CD4-positive, alpha-beta memory T cell (primary cell): ENCODE measurements around the gene QRICH2. TPM values are rescaled to one million over a fixed set of nuclear protein-coding genes. Genes with fewer than 3 reads are reported as not detected.

ENCODE experiments used
- CTCF ChIA-PET: fragments of 350-600 bp; sonication (Branson Sonifier 250); formaldehyde crosslinking; loops from one replicate; lab custom pipeline; 2021; ENCODE audit warnings: inconsistent platforms; ENCODE audit not compliant: partially characterized antibody; lab: Charles Lee
- POLR2A ChIA-PET: fragments of 350-600 bp; sonication (Branson Sonifier 250); formaldehyde crosslinking; loops from one replicate; lab custom pipeline; 2021; ENCODE audit not compliant: partially characterized antibody; lab: Charles Lee
- DNase-seq, 5 donors: peaks; one replicate each; pipeline versions ENCODE4 v3.0.0 to v3.0.0-alpha.2; 2020 to 2022; ENCODE audit warnings: mixed read lengths in 1 of 5
- H3K27ac ChIP-seq: one replicate; pipeline ENCODE4 v1.7.0; 2013; ENCODE audit warnings: low read depth, low read length
- H3K27me3 ChIP-seq: 2 replicates; pipeline ENCODE4 v1.7.0; 2013; ENCODE audit warnings: mild to moderate bottlenecking, low read length, moderate library complexity; ENCODE audit not compliant: insufficient read depth
- H3K36me3 ChIP-seq: 2 replicates; pipeline ENCODE4 v1.7.0; 2013; ENCODE audit warnings: mild to moderate bottlenecking, low read length, moderate library complexity; ENCODE audit not compliant: insufficient read depth
- H3K4me1 ChIP-seq: 2 replicates; pipeline ENCODE4 v1.7.0; 2013; ENCODE audit warnings: mild to moderate bottlenecking, low read length, moderate library complexity; ENCODE audit not compliant: insufficient read depth
- H3K4me3 ChIP-seq, 2 donors: one replicate each; pipeline ENCODE4 v1.7.0; 2013; ENCODE audit warnings: low read length in 2 of 2, mild to moderate bottlenecking in 1 of 2
- H3K9me3 ChIP-seq, 2 donors: one replicate each; pipeline ENCODE4 v1.7.0; 2013; ENCODE audit warnings: low read length in 2 of 2, control low read depth in 1 of 2; ENCODE audit not compliant: control insufficient read depth in 1 of 2
- H3K27ac Mint-ChIP-seq, 7 donors: one replicate each; pipeline ENCODE4 v1.8.0; 2020 to 2021; ENCODE audit warnings: mixed read lengths in 7 of 7, mild to moderate bottlenecking in 6 of 7, inconsistent platforms in 3 of 7, moderate library complexity in 3 of 7
- H3K27me3 Mint-ChIP-seq, 2 donors: one replicate each; pipeline ENCODE4 v1.8.0; 2020 to 2021; ENCODE audit warnings: mixed read lengths in 2 of 2
- H3K36me3 Mint-ChIP-seq, 2 donors: one replicate each; pipeline ENCODE4 v1.8.0; 2020 to 2021; ENCODE audit warnings: mixed read lengths in 2 of 2, inconsistent platforms in 1 of 2, mild to moderate bottlenecking in 1 of 2
- H3K4me1 Mint-ChIP-seq, 4 donors: one replicate each; pipeline ENCODE4 v1.8.0; 2020 to 2021; ENCODE audit warnings: mixed read lengths in 4 of 4, mild to moderate bottlenecking in 1 of 4
- H3K4me3 Mint-ChIP-seq, 8 donors: one replicate each; pipeline ENCODE4 v1.8.0; 2020 to 2021; ENCODE audit warnings: mixed read lengths in 8 of 8, mild to moderate bottlenecking in 7 of 8, moderate library complexity in 6 of 8, inconsistent platforms in 3 of 8
- H3K9me3 Mint-ChIP-seq, 8 donors: one replicate each; pipeline ENCODE4 v1.8.0; 2020 to 2021; ENCODE audit warnings: mixed read lengths in 8 of 8, mild to moderate bottlenecking in 5 of 8, inconsistent platforms in 3 of 8, moderate library complexity in 1 of 8
- intact Hi-C: fragments of 100-400 bp; cut with micrococcal nuclease; formaldehyde crosslinking; loops from one replicate; pipeline ENCODE4 v1.15.1; 2023
- polyA plus RNA-seq, 2 donors: library from polyadenylated mRNA; unstranded; fragments of 300-500 nt; fragmentation: Illumina TruSeq; gene quantifications; one replicate each; pipeline ENCODE4 v1.2.3, GENCODE V29; 2021
- total RNA-seq, 2 experiments: library from RNA; stranded (reverse); gene quantifications; one replicate each; pipeline ENCODE4 v1.2.3, GENCODE V29; 2021

Gene QRICH2
- total and polyA plus RNA-seq, 4 experiments from 2014 or later, result 0.21 to 5.5 (median 2.9) TPM

GRCh38 chr17:76241691-76242255, 66.3 kb downstream of the QRICH2 start:
- H3K4me1 Mint-ChIP-seq, result peaks cover 28 to 80% (median 56%) of the 10 kb centered on the region in 4 donors
- no peak overlapping the region for H3K4me3 ChIP-seq
- intact Hi-C loops, result no loop called here
- H3K27ac ChIP-seq, result no peak overlapping the region
- peak overlapping the region; percentile 87 to 98 (median 92) for H3K4me3 Mint-ChIP-seq
- no peaks in the 10 kb centered on the region for H3K9me3 ChIP-seq
- ChIA-PET POLR2A (interaction anchor here (0.9 to 19.8 kb wide), 9 partner anchors 15 to 120 kb away, joined by 3 to 620 read pairs (median 5); partner anchors contain the start of gene UBALD2), CTCF (interaction anchor here (0.8 to 1.8 kb wide), 5 partner anchors 21 to 63 kb away, joined by 3 to 5 read pairs (median 4); no protein-coding TSS in a partner anchor)
- DNase-seq, result no peak
- H3K27me3 Mint-ChIP-seq, result no peaks in the 10 kb centered on the region
- H3K4me1 ChIP-seq, result peaks cover 62% of the 10 kb centered on the region
- H3K9me3 Mint-ChIP-seq, result peaks cover 0 to 2% (median 0%) of the 10 kb centered on the region in 8 donors
- H3K27ac Mint-ChIP-seq, result peak overlapping the region in 5 of 7 donors; percentile 48 to 94 (median 77)
- H3K36me3 ChIP-seq, result no peaks in the 10 kb centered on the region
- peaks cover under 1 to 3% of the 10 kb centered on the region in 2 donors for H3K36me3 Mint-ChIP-seq
- no peaks in the 10 kb centered on the region for H3K27me3 ChIP-seq

DNA sequence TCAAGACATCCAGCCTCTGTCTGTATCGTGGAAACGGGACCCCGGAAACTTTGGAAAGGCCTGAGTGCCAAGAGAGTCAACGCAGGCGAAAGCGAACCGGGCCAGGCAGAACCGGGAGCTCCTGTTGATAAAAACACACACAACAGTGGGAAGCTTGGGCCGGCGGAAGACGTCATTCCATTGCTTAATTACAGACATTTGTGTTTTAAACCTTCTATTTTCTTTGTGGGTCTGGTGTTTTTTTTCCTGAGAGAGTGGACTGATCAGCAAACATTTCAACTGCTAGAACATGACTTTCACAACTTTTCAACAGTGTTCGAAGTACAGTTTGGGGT, 66.9 kb downstream of the QRICH2 start:
- peak overlapping the region; percentile 87 to 98 (median 92) for H3K4me3 Mint-ChIP-seq
- H3K4me1 Mint-ChIP-seq, result peaks cover 22 to 77% (median 51%) of the 10 kb centered on the region in 4 donors
- H3K27me3 Mint-ChIP-seq, result no peaks in the 10 kb centered on the region
- peak overlapping the region; percentile 86 to 96 (median 93) for H3K27ac Mint-ChIP-seq
- intact Hi-C loops, result no loop called here
- no peak for DNase-seq
- H3K4me1 ChIP-seq, result peaks cover 55% of the 10 kb centered on the region
- ChIA-PET CTCF (interaction anchor here (0.8 to 1.8 kb wide), 7 partner anchors 22 to 117 kb away, joined by 3 to 5 read pairs (median 3); no protein-coding TSS in a partner anchor), POLR2A (interaction anchor here (0.6 to 19.8 kb wide), 13 partner anchors 9 to 120 kb away, joined by 3 to 620 read pairs (median 5); partner anchors contain the start of gene UBALD2)
- H3K36me3 Mint-ChIP-seq, result peaks cover 3% of the 10 kb centered on the region in 2 donors
- peak overlapping the region; percentile 70 to 71 for H3K4me3 ChIP-seq
- no peaks in the 10 kb centered on the region for H3K36me3 ChIP-seq
- H3K27me3 ChIP-seq, result no peaks in the 10 kb centered on the region
- H3K9me3 ChIP-seq, result no peaks in the 10 kb centered on the region
- peaks cover 0 to 4% (median 0%) of the 10 kb centered on the region in 8 donors for H3K9me3 Mint-ChIP-seq
- H3K27ac ChIP-seq, result peak overlapping the region; percentile 49

- Mint-ChIP-seq H3K36me3 (peaks cover 3% of the 10 kb centered on the region in 2 donors), H3K27me3 (no peaks in the 10 kb centered on the region), H3K4me3 (peak within 1 kb of the TSS; percentile 89 to 98 (median 92)), H3K27ac (peak within 1 kb of the TSS; percentile 86 to 96 (median 93)), H3K4me1 (peaks cover 19 to 72% (median 47%) of the 10 kb centered on the region in 4 donors), H3K9me3 (peaks cover 0 to 4% (median 0%) of the 10 kb centered on the region in 8 donors)
- no peaks in the 10 kb centered on the region for H3K36me3 ChIP-seq
- intact Hi-C loops, result no loop called here
- H3K27me3 ChIP-seq, result no peaks in the 10 kb centered on the region
- POLR2A ChIA-PET, result interaction anchor here (0.6 to 19.8 kb wide), 12 partner anchors 10 to 119 kb away, joined by 3 to 620 read pairs (median 5); partner anchors contain the start of gene UBALD2
- peaks cover 51% of the 10 kb centered on the region for H3K4me1 ChIP-seq
- no peaks in the 10 kb centered on the region for H3K9me3 ChIP-seq
- peak within 1 kb of the TSS; percentile 50 for H3K27ac ChIP-seq
- H3K4me3 ChIP-seq, result peak within 1 kb of the TSS; percentile 70 to 71
- DNase-seq, result peak; percentile 61 to 76 (median 72)
- CTCF ChIA-PET, result interaction anchor here (1.0 to 1.8 kb wide), 5 partner anchors 22 to 117 kb away, joined by 3 to 5 read pairs (median 4); no protein-coding TSS in a partner anchor
These were observed 67.4 kb downstream of the QRICH2 start, which contains the start of gene RNF157 for GRCh38 chr17:76240461-76241203. Gene RNF157, minus strand, starts transcription at chr17:76240493. Its CDS starts 253 bp downstream, at chr17:76240240.

DNA sequence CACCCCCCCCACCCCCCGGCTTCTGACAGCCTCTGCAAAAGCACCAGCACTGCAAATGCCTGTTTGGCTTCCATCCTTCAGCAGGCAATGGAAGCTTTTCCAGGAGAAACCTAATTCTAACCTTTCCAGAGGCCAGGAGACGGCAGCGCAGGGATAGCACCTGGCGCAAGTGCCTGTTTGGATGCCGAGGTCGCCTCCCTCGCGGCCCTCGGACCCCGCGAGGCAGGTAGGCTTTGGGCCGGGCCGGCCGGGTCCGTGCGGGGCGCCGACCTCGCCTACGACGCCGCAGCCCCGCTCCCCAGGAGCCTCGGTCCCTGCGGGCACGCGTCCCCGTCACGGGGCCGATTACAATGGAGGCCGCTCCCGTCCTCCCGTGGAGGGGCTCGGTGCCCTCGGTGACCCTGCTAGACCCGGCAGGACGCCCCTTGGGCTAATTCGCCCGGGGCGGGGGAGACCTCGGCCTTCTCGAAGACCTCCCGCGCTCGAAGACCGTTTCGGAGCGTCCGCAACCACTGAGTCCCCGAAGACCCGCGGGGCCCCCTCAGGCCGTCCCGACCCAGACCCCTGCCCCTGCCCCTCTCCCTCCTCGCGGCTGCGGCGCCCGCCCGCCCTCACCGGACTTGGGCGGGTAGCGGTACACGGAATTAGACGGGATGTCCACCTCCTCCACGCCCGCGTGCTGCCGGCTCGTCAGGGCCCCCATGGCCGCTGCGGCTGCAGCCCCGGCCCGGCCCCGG, 68.4 kb downstream of the QRICH2 start:
- Histone ChIP-seq H3K4me1 (peaks cover 46% of the 10 kb centered on the region), H3K36me3 (no peaks in the 10 kb centered on the region), H3K9me3 (no peaks in the 10 kb centered on the region), H3K27ac (peak overlapping the region; percentile 50), H3K4me3 (peak overlapping the region in 1 of 2 donors; percentile 39), H3K27me3 (no peaks in the 10 kb centered on the region)
- Mint-ChIP-seq H3K4me1 (peaks cover 22 to 68% (median 43%) of the 10 kb centered on the region in 4 donors), H3K9me3 (peaks cover 0 to 4% (median 0%) of the 10 kb centered on the region in 8 donors), H3K4me3 (peak overlapping the region; percentile 85 to 93 (median 90)), H3K27ac (peak overlapping the region; percentile 51 to 95 (median 83)), H3K27me3 (no peaks in the 10 kb centered on the region), H3K36me3 (peaks cover 3% of the 10 kb centered on the region in 2 donors)
- CTCF ChIA-PET, result no interaction called here
- POLR2A ChIA-PET, result interaction anchor here (0.8 to 19.8 kb wide), 10 partner anchors 11 to 50 kb away, joined by 3 to 620 read pairs (median 13); partner anchors contain the start of gene UBALD2
- intact Hi-C loops, result loop anchor here (5.0 kb wide), 1 partner anchor 42 kb away; no protein-coding TSS in a partner anchor
- DNase-seq, result no peak

- ChIA-PET POLR2A (interaction anchor here (0.6 to 4.1 kb wide), 12 partner anchors 8 to 98 kb away, joined by 3 to 44 read pairs (median 6); partner anchors contain the start of genes FOXJ1 and UBALD2), CTCF (interaction anchor here (0.8 to 2.3 kb wide), 9 partner anchors 18 to 109 kb away, joined by 3 to 16 read pairs (median 5); no protein-coding TSS in a partner anchor)
- peak overlapping the region; percentile 85 to 93 (median 90) for H3K4me3 Mint-ChIP-seq
- H3K36me3 ChIP-seq, result no peaks in the 10 kb centered on the region
- intact Hi-C loops, result loop anchor here (5.0 kb wide), 1 partner anchor 42 kb away; no protein-coding TSS in a partner anchor
- H3K27me3 ChIP-seq, result no peaks in the 10 kb centered on the region
- H3K27ac ChIP-seq, result peak overlapping the region; percentile 50
- no peaks in the 10 kb centered on the region for H3K9me3 ChIP-seq
- peaks cover 28 to 68% (median 46%) of the 10 kb centered on the region in 4 donors for H3K4me1 Mint-ChIP-seq
- no peak for DNase-seq
- H3K4me1 ChIP-seq, result peaks cover 39% of the 10 kb centered on the region
- H3K4me3 ChIP-seq, result no peak overlapping the region
- no peaks in the 10 kb centered on the region for H3K27me3 Mint-ChIP-seq
- peaks cover 0 to 4% (median 0%) of the 10 kb centered on the region in 8 donors for H3K9me3 Mint-ChIP-seq
- peak overlapping the region; percentile 51 to 95 (median 86) for H3K27ac Mint-ChIP-seq
- peaks cover 3% of the 10 kb centered on the region in 2 donors for H3K36me3 Mint-ChIP-seq
These were observed 69.1 kb downstream of the QRICH2 start for GRCh38 chr17:76238847-76239537.
